ENCODE results near the gene TRAPPC13. TPM values are rescaled to one million over a fixed set of nuclear protein-coding genes. Genes with fewer than 3 reads are reported as not detected.

TRAPPC13 gene
- total RNA-seq, 2 experiments from 2014 or later: 21.9 to 22.2 TPM

Other genes starting within 250 kb of the TRAPPC13 start
- 1 to 10 TPM; 1.8 to 3.4 TPM for gene ADAMTS6, start 143.1 kb upstream of the TRAPPC13 start, total RNA-seq
- 100 to 1,000 TPM in 1 of 2 experiments, 10 to 100 TPM in 1; 97.8 to 110 TPM for gene CENPK, start 61.9 kb upstream of the TRAPPC13 start, total RNA-seq
- 10 to 100 TPM; 46.5 to 47.7 TPM for gene PPWD1, start 61.7 kb upstream of the TRAPPC13 start, total RNA-seq
- 1 to 10 TPM; 7.0 to 8.9 TPM for gene TRIM23, start 694 bp upstream of the TRAPPC13 start, total RNA-seq
- 1 to 10 TPM; 5.1 to 5.3 TPM for gene SHLD3, start within 50 bp of the TRAPPC13 start, total RNA-seq
- 10 to 100 TPM; 17.5 to 18.4 TPM for gene SGTB, start 97.1 kb downstream of the TRAPPC13 start, total RNA-seq
- 10 to 100 TPM; 13.9 to 14.3 TPM for gene NLN, start 97.2 kb downstream of the TRAPPC13 start, total RNA-seq